SIG-M5 (cell line): ENCODE results near the gene CFAP97D2.

Experiments
- DNase-seq: peaks from one replicate; lab custom pipeline; 2025; lab: John Stamatoyannopoulos, UW

Gene CFAP97D2

GRCh38 chr13:114199954-114200353, 20.9 kb downstream of the CFAP97D2 start:
- DNase-seq = no peak

DNA sequence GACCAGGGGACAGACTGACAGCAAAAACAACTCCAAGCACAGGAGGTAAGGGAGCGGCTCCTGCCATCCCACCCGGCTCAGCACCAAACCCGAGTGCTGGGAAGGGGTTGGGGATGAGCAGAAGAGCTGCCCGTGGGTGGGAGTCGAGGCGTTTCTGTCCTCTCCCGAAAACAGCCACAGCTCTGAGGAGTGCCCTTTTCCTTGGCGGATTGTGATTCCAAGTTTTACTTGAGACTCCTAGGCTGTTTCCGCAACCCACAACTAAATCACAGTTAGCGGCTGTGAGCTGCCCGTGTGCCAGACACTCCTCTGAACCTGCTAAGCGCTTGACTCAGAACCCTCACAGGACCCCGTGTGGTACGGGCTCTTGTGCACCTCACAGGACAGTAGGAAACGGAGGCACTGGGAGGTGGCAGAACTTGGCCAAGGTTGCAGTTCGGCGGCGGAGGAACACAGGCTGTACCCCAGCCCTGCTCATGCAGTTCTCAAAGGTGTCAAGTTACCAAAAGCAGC, 21.4 kb downstream of the CFAP97D2 start:
- no peak for DNase-seq

- DNase-seq = no peak
These were observed 23.5 kb downstream of the CFAP97D2 start for GRCh38 chr13:114202581-114202980.

GRCh38 chr13:114203536-114203935, 24.5 kb downstream of the CFAP97D2 start:
- DNase-seq = no peak

DNA sequence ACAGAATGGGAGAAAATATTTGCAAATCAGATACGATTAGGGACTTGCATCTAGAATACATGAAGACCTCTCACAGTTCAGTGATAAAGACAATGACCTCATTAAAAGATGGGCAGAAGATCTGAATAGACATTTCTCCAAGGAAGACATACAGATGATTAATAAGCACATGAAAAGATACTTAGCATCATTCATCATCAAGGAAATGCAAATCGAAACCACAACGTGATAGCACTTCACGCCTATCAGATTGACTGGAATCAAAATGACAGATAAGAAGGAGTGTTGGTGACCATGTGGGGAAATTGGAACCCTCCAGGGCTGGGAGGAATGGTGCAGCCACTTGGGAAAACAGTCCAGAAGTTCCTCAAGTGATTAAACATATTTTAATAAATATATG, 25.8 kb downstream of the CFAP97D2 start:
- no peak for DNase-seq

GRCh38 chr13:114208134-114208533, 29.1 kb downstream of the CFAP97D2 start:
- DNase-seq = no peak

- no peak for DNase-seq
These were observed 32.5 kb downstream of the CFAP97D2 start for GRCh38 chr13:114211446-114212157.

- no peak for DNase-seq
These were observed 33.1 kb downstream of the CFAP97D2 start for GRCh38 chr13:114212158-114212495.

GRCh38 chr13:114213980-114214379, 34.9 kb downstream of the CFAP97D2 start:
- no peak for DNase-seq

DNA sequence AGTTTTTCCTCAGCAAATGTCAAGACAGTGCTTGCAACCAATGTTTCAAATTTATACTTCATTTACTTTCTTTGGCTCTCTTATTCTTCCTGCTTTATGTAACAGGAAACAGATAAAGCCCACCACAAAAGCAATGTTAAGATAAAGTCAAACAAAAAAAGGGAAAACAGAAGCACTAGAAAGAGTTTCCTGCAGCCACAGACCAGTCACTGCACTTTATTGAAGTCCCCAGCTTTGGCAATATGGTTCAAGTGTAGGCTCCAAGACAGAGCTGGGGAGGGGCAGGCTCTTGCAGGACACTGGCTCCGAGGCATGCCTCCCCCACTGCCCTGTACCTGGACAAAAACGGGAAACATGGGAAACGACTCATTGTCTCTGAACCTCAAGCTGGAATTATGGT, 40.3 kb downstream of the CFAP97D2 start:
- DNase-seq = no peak

DNA sequence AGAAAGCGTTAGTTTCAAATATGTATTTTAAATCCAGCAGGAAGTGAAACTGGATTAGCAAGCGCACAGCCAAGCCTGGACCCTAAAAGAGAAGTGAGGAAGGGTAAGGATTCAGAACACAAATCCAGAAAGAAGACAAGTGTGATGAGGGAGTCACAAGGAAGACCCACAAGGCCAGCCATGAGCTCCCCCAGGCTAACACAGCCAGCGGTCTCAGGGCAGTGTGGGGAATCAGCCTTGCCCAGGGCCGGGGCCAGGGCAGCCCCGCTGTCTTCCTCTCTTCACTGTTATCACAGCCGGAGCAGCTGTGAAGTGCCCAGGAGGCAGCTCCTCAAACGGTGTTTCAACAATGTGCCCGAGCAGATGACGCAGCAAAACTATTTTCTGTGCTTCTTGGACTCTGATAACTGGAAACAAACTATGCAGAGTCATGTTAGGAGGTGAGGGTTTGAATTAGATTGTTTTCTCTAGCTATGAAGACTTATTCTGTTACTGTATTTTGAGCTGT, 43.5 kb downstream of the CFAP97D2 start:
- peak; percentile 76 for DNase-seq

DNA sequence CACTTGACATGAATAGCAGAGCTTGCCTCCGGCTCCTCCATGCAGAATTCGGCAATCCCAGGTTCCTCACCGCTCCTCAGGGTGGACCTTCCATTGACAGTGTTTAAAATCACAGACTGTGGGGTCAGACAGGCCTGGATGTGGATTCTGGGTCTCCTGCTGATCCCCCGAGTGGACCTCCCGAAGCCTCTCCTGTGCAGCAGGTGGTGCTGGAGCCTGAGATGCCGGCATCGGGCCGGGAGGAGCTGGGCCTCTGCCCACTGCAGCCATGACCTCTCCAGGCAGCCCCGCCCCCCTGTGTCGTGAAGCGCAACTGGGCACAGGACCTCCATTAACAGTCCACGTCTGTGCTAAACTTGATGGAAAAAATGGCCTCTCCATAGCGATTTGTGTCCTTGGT, 45.1 kb downstream of the CFAP97D2 start:
- no peak for DNase-seq

GRCh38 chr13:114225610-114226009, 46.6 kb downstream of the CFAP97D2 start:
- DNase-seq = no peak

- no peak for DNase-seq
These were observed 47.0 kb downstream of the CFAP97D2 start for GRCh38 chr13:114226088-114226487.

- no peak for DNase-seq
These were observed 47.8 kb downstream of the CFAP97D2 start for GRCh38 chr13:114226699-114227323.

DNA sequence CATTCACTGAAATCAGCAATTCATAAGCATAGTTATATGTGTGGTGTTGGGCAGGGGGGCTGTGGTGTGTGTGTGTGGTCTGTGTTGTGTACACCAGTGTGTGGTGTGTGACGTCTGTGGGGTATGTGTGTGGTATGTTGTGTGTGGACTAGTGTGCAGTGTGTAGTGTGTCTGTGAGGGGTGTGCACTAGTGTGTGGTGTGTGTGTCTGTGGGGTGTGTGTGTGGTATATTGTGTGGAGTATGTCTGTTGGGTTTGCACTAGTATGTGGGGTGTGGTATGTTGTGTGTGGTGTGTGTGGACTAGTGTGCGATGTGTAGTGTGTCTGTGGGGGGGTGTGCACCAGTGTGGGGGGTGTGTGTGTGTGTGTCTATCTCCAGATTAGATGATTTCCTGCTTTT, 48.5 kb downstream of the CFAP97D2 start:
- no peak for DNase-seq

- DNase-seq = no peak
These were observed 49.1 kb downstream of the CFAP97D2 start for GRCh38 chr13:114228176-114228575.

GRCh38 chr13:114229506-114229905, 50.4 kb downstream of the CFAP97D2 start:
- no peak for DNase-seq

DNA sequence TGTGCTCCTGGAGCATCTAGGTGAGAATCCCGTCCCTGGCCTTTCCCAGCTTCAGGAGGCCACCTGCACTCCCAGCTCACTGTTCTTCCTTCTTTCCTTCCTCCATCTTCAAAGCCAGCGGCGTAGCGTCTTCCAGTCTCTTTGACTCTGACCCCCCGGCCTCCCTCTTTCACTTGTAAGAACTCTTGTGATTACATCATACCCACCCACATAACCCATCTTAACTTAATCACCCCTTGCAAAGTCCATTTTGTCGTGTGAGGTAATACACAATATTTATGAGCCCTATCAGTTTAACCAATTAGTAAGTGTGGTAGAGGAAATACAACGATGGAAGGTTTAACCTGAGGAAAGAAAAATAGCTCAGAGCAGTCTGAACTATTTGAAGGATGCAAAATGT, 51.1 kb downstream of the CFAP97D2 start:
- DNase-seq = peak; percentile 63

DNA sequence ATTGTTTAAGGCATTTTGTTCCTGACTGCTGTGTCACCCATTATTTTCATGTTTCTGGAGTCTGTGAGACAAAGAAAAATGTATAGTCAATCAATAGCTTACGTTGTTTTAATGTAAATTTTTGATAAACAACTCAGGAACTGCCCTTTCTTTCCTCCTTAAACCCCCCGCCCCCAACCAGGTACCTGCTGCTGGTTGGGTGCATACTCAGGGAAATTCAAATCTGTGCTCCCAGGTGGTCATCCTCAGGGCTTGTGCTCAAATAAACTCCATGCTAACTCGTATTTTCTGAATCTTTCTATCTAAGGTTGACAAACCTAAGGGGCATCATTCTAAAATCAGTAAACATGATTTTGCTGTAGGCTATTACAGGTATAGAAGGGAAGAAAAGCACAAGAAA, 51.5 kb downstream of the CFAP97D2 start:
- DNase-seq = no peak

GRCh38 chr13:114231886-114232285, 52.8 kb downstream of the CFAP97D2 start:
- no peak for DNase-seq

DNA sequence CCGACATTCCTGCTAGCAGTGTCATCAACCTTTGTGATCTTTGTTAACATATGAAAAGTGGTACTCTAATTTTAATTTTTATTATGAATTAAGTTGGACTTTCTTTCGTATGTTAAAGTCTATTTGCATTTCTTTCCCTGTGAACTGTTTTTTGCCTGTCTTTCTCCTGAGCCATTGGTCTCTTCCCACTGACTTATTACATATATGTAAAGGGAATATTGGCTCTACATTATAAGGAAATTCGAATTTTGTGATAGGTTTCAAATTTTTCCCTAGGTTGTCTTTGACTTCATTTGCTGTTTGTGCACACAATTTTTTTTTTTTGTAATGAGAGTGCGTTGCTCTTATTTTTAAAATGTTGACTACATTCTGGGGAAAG, 55.2 kb downstream of the CFAP97D2 start:
- DNase-seq = no peak

- peak; percentile 69 for DNase-seq
These were observed 55.8 kb downstream of the CFAP97D2 start, which contains the start of gene CDC16 for GRCh38 chr13:114234645-114235421. Gene CDC16 (plus strand): TSS chr13:114234897. CDS start chr13:114235085, 188 bp downstream.
